GM10248 (cell line): ENCODE data around the gene TBC1D23.
"Not testable (repeated sequence)": the region's sequence is repeated elsewhere in the genome, so short reads cannot be mapped to it uniquely, and the experiment has no call there.

Experiments used
- CTCF ChIA-PET: fragments of 300-600 bp; sonication (Branson Sonifier 250); formaldehyde crosslinking; extraction: SDS; loops from one replicate; lab custom pipeline; 2021; ENCODE audit warnings: antibody characterized with exemption; lab: Yijun Ruan, JAX
- POLR2A ChIA-PET: fragments of 350-650 bp; sonication (Branson Sonifier 250); formaldehyde crosslinking; extraction: SDS; loops from one replicate; lab custom pipeline; 2020; ENCODE audit warnings: antibody characterized with exemption; lab: Yijun Ruan, JAX
- DNase-seq: peaks from one replicate; pipeline ENCODE4 v3.0.0; 2012; ENCODE audit errors: extremely low spot score
- CTCF ChIP-seq: IDR thresholded peaks from 2 replicates; pipeline ENCODE4 v1.5.1; 2012; ENCODE audit warnings: mild to moderate bottlenecking, low read depth; ENCODE audit errors: extremely low read depth, missing control alignments, control extremely low read depth

TBC1D23 gene

GRCh38 chr3:100252001-100252400 is 8.8 kb upstream of the TBC1D23 start:
- no peak for DNase-seq
- ChIA-PET CTCF (no interaction called here), POLR2A (no interaction called here)
- no peak for TF ChIP-seq CTCF

GRCh38 chr3:100254168-100254777 is 6.5 kb upstream of the TBC1D23 start:
- TF ChIP-seq CTCF = peak; percentile 66
- peak; percentile 55 for DNase-seq
- ChIA-PET POLR2A (no interaction called here), CTCF (interaction anchor here (0.5 to 5.2 kb wide), 51 partner anchors 8 to 456 kb away, joined by 3 to 50 read pairs (median 4); partner anchors contain the start of gene CMSS1)

GRCh38 chr3:100256731-100257151 is 4.1 kb upstream of the TBC1D23 start:
- no peak for DNase-seq
- POLR2A ChIA-PET = no interaction called here
- no peak for TF ChIP-seq CTCF
- CTCF ChIA-PET = interaction anchor here (0.7 to 5.2 kb wide), 3 partner anchors 188 to 425 kb away, joined by 4 to 39 read pairs (median 6); no protein-coding TSS in a partner anchor

- ChIA-PET POLR2A (no interaction called here), CTCF (interaction anchor here (0.8 to 5.2 kb wide), 5 partner anchors 189 to 426 kb away, joined by 3 to 39 read pairs (median 5); no protein-coding TSS in a partner anchor)
- no peak for DNase-seq
- TF ChIP-seq CTCF = no peak
Observed at GRCh38 chr3:100257586-100257985, 3.2 kb upstream of the TBC1D23 start.

- ChIA-PET POLR2A (interaction anchor here (0.9 to 1.1 kb wide), 5 partner anchors 9 to 416 kb away, joined by 3 to 11 read pairs (median 3); partner anchors contain the start of gene LNP1), CTCF (interaction anchor here (0.6 to 2.6 kb wide), 9 partner anchors 10 to 428 kb away, joined by 3 to 11 read pairs (median 4); no protein-coding TSS in a partner anchor)
- DNase-seq = no peak
- TF ChIP-seq CTCF = no peak
Observed at GRCh38 chr3:100260081-100260684, 609 bp upstream of the TBC1D23 start.

- TF ChIP-seq CTCF = no peak
- CTCF ChIA-PET = interaction anchor here (1.4 kb wide), 2 partner anchors 220 to 417 kb away, joined by 3 read pairs; no protein-coding TSS in a partner anchor
- no peak for DNase-seq
Observed at GRCh38 chr3:100261485-100261903, 702 bp downstream of the TBC1D23 start.

GRCh38 chr3:100262925-100263324 is 2.1 kb downstream of the TBC1D23 start:
- ChIA-PET CTCF (interaction anchor here (0.7 to 0.9 kb wide), 2 partner anchors 9 to 177 kb away, joined by 3 read pairs; no protein-coding TSS in a partner anchor), POLR2A (interaction anchor here (0.5 kb wide), 1 partner anchor 77 kb away, joined by 3 read pairs; no protein-coding TSS in a partner anchor)
- DNase-seq = not testable (repeated sequence)

More at GRCh38 chr3:100261485-100261903, 702 bp downstream of the TBC1D23 start:
- POLR2A ChIA-PET = interaction anchor here (1.1 kb wide), 1 partner anchor 417 kb away, joined by 11 read pairs; no protein-coding TSS in a partner anchor
